Stimulated activated CD8-positive, alpha-beta memory T cell treated with anti-CD3 and anti-CD28 coated beads, Interleukin-12 subunit alpha, Interleukin-12 subunit beta, amount 100 ng/mL, for 1 hour (primary cell): ENCODE data around the gene BLTP3A.

ENCODE experiments used
- DNase-seq: peaks from one replicate; pipeline ENCODE4 v3.0.0-alpha.2; 2020; ENCODE audit warnings: low read depth

Gene BLTP3A

GRCh38 chr6:34832942-34833341 lies 41.1 kb downstream of the BLTP3A start:
- no peak for DNase-seq

- DNase-seq = no peak
Observed at GRCh38 chr6:34834789-34835518, 43.1 kb downstream of the BLTP3A start.

GRCh38 chr6:34836008-34836407 lies 44.1 kb downstream of the BLTP3A start:
- no peak for DNase-seq

GRCh38 chr6:34836451-34836850 lies 44.6 kb downstream of the BLTP3A start:
- DNase-seq = no peak

GRCh38 chr6:34837528-34837927 lies 45.6 kb downstream of the BLTP3A start:
- no peak for DNase-seq

- no peak for DNase-seq
Observed at GRCh38 chr6:34839666-34840352, 47.9 kb downstream of the BLTP3A start.
